ENCODE data around the gene MDN1. TPM values are rescaled to one million over a fixed set of nuclear protein-coding genes. Genes with fewer than 3 reads are reported as not detected.

MDN1 gene
- total RNA-seq, 1 experiment from 2014 or later, result 117 TPM

GRCh38 chr6:89605861-89606260, 213.7 kb downstream of the MDN1 start:
- Mint-ChIP-seq H3K4me1 (no peaks in the 10 kb centered on the region), H3K4me3 (no peak overlapping the region), H3K9me3 (no peaks in the 10 kb centered on the region), H3K27ac (no peak overlapping the region), H3K27me3 (ENCODE audit: low read depth) (peaks cover 2% of the 10 kb centered on the region; the same call in 1 of the 2 replicates), H3K36me3 (ENCODE audit: insufficient read depth in 1 of 3, low read depth in 3 of 3) (no peaks in the 10 kb centered on the region)
- H3K4me2 ChIP-seq (ENCODE audit: insufficient read depth, insufficient read length, low read length), result no peak overlapping the region
- no peak overlapping the region for H3K9ac ChIP-seq (ENCODE audit: extremely low read depth, insufficient read length, low read length)
- H2BK5ac ChIP-seq (ENCODE audit: insufficient read length, low read length), result no peak overlapping the region
- H3K4ac ChIP-seq (ENCODE audit: low read depth, low read length), result no peak overlapping the region
- no peak overlapping the region for H3K27ac ChIP-seq (ENCODE audit: insufficient read length, low read depth, low read length)
- no peak for TF ChIP-seq CTCF (conservative IDR thresholded peaks at IDR 0.05)
- H2BK12ac ChIP-seq (ENCODE audit: insufficient read length, low read depth, low read length), result no peak overlapping the region
- no peak overlapping the region for H2AFZ ChIP-seq (ENCODE audit: low read length)
- H3K18ac ChIP-seq (ENCODE audit: insufficient read length, low read depth, low read length), result no peak overlapping the region
- no peaks in the 10 kb centered on the region for H3K9me3 ChIP-seq (ENCODE audit: control insufficient read depth, low read depth, low read length)
- no peak for DNase-seq
- no peak overlapping the region for H3K23ac ChIP-seq (ENCODE audit: insufficient read length, low read depth, low read length)
- H3K56ac ChIP-seq (ENCODE audit: insufficient read length, low read depth, low read length), result no peak overlapping the region
- no peak overlapping the region for H3T11ph ChIP-seq (ENCODE audit: low read length)
- H4K8ac ChIP-seq (replicated peaks; ENCODE audit: insufficient read length, low read depth, low read length), result no peak overlapping the region
- no peak overlapping the region for H4K5ac ChIP-seq (ENCODE audit: insufficient read length, low read depth, low read length)
- no peaks in the 10 kb centered on the region for H3K23me2 ChIP-seq (ENCODE audit: insufficient read length, low read depth, low read length, poor library complexity, severe bottlenecking)
- H2AK5ac ChIP-seq (ENCODE audit: insufficient read length, low read length), result no peak overlapping the region
- H2BK20ac ChIP-seq (ENCODE audit: low read depth, low read length, poor library complexity, severe bottlenecking), result no peak overlapping the region
- H3K79me1 ChIP-seq (ENCODE audit: insufficient read depth, low read depth, low read length, poor library complexity, severe bottlenecking), result no peaks in the 10 kb centered on the region
- H3K79me2 ChIP-seq (ENCODE audit: insufficient read depth, low read length), result no peaks in the 10 kb centered on the region
- H2BK15ac ChIP-seq (ENCODE audit: low read depth, low read length), result no peak overlapping the region
- H4K20me1 ChIP-seq (ENCODE audit: control insufficient read depth, insufficient read depth, insufficient read length), result no peaks in the 10 kb centered on the region
- no peak overlapping the region for H3K14ac ChIP-seq (ENCODE audit: insufficient read depth, low read length)
- no peak overlapping the region for H2BK120ac ChIP-seq (ENCODE audit: low read depth, low read length, poor library complexity, severe bottlenecking)
- no peaks in the 10 kb centered on the region for H3K4me1 ChIP-seq (ENCODE audit: insufficient read depth, low read length)
- H4K91ac ChIP-seq (ENCODE audit: insufficient read length, low read depth, low read length), result no peak overlapping the region
- no CpG with 5 or more reads among the region's 5 CpGs for WGBS (ENCODE audit: extremely low coverage, insufficient read length, low lambda C conversion rate)
- H3K27me3 ChIP-seq (ENCODE audit: insufficient read depth, low read length), result no peaks in the 10 kb centered on the region; the same call in 1 of the 2 replicates
